RCC 7860 (cell line): ENCODE data around the gene XYLT2.
"Not testable (repeated sequence)": the region's sequence is repeated elsewhere in the genome, so short reads cannot be mapped to it uniquely, and the experiment has no call there.

Source experiments
- DNase-seq: peaks from one replicate; pipeline ENCODE4 v3.0.0-alpha.2; 2015; ENCODE audit warnings: low spot score
- FAIRE-seq: peaks from 2 replicates; lab custom pipeline; 2012; peaks lifted over from hg19 to GRCh38; lab: Jason Lieb, UNC

Gene XYLT2

GRCh38 chr17:50381920-50382319 lies 36.0 kb downstream of the XYLT2 start:
- DNase-seq (no peak), FAIRE-seq (no peak)

- FAIRE-seq (no peak), DNase-seq (no peak)
Observed at GRCh38 chr17:50382931-50383330, 37.0 kb downstream of the XYLT2 start.

GRCh38 chr17:50386510-50386909 lies 40.6 kb downstream of the XYLT2 start:
- FAIRE-seq (no peak), DNase-seq (no peak)

- FAIRE-seq (no peak), DNase-seq (no peak)
Observed at GRCh38 chr17:50388728-50389127, 42.8 kb downstream of the XYLT2 start.

DNA sequence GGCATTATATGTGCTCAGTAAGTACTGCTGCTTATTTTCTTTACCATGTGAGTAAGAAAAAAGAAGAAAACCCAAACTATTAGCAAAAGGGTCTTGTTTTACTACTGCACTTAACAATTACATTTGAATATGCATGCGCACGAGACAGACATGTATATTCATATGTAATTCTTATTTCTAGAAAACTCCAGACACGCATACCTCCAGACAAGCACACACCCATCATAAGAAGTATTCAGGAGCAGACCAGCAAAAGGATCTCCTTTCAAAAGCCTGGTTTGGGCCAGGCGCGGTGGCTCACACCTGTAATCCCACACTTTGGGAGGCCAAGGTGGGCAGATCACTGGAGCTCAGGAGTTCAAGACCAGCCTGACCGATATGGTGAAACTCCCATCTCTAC lies 43.6 kb downstream of the XYLT2 start:
- DNase-seq (no peak), FAIRE-seq (no peak)

- DNase-seq (no peak), FAIRE-seq (no peak)
Observed at GRCh38 chr17:50392621-50393020, 46.7 kb downstream of the XYLT2 start.

GRCh38 chr17:50393700-50394099 lies 47.8 kb downstream of the XYLT2 start:
- FAIRE-seq (no peak), DNase-seq (no peak)

GRCh38 chr17:50394711-50395110 lies 48.8 kb downstream of the XYLT2 start:
- FAIRE-seq (no peak), DNase-seq (peak; percentile 6)

DNA sequence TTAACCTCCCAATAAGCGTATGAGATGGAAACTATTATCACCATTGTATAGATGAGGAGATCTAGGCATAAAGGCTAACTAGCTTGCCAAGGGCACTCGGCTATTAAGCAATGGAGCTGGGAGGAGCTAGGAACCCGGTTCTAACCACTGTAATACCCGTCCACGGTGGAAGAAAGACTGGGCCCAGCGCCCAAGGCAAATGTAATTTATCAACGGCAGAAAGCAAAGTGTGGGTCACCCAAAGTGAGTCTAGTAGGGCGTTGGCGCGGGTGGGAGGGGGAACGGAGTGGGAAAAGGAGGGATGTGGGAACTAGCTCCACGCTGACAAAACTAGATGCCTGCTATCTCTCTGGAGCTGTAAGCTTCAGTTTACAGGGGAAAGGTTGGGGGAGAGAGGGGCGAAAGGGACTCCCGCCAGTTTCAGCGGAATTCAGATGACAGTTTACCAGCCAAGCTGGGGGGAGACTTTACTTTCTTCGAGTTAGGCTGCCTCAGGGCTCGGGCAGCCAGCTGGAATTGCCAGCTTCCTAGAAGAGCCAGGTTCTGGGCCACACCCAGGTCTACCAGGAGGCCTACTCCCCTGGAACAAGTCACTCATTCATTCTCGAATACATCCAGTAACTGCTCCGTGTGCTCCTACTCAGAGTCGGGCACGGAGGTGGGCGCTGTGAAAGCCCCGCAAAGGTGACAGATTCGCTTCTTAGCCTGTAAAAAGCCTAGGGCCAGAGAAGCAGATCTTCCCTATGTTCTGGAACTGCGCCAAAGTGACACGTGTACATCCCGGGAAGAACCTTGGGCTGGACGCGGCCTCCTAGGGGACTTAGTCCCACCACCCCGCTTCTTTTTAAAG lies 50.6 kb downstream of the XYLT2 start:
- FAIRE-seq (no peak), DNase-seq (peak; percentile 42)

DNA sequence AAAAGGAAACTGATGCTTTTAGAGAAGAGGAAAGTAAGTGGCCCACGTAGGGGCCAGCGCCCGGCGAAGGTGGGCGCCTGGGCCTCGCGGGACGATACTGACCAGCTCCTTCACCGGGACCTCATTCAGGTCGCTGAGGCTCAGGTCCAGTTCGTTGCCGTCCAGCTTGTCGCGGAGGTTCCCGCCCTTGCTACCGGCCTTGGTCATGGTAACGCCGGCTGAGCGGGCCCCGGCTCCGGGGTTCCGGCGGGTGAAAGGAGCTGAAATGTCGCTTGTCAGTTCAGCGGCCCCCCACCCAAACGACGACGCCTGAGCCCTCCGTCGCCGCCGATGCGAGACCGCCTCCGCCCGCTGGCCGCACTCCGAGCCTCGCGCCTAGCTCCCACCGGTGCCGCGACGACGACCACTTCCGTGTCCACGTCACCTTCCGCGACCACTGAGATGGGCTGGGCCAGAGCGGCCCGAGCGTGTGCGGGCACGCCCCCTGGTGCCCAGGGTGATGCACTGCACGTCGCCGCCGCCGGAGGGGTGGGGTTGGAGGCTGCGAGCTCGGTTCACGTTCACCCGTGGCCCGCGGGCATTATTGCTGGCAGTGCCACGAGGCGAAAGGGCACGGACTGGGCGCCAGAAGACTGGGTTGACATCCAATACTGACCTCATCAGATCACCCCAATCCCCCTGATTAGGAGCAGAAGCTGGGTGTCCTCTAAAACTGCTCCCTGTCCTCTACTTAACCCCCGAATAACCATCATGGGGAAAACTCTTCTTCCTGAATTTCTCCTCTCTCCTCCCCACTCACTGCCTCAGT lies 51.4 kb downstream of the XYLT2 start, which contains the start of gene LRRC59:
Gene LRRC59, minus strand, starts transcription at position 413 of the 808 bp plus-strand sequence. Its CDS starts 206 bp downstream, at position 207.
- no peak for FAIRE-seq
- peak; percentile 72 for DNase-seq

- no peak for FAIRE-seq
- DNase-seq = no peak
Observed at GRCh38 chr17:50397919-50398285, 52.0 kb downstream of the XYLT2 start.

- DNase-seq, FAIRE-seq: not testable (repeated sequence)
Observed at GRCh38 chr17:50398672-50399071, 52.7 kb downstream of the XYLT2 start.

DNA sequence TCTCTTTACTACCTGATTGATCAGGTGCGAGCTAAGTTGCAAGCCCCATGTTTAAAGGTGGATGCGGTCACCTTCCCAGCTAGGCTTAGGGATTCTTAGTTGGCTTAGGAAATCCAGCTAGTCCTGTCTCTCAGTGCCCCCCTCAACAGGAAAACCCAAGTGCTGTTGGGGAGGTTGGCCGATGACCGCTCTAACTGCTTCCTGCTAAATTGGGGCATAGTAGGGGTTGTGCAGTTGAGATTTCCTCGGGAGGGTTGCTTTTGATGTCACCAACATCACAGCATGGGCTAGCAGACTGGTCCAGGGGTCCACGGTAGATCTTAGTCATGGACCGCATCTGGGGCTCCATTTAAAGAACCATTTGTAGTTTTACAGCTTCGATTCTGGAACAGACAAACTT lies 53.7 kb downstream of the XYLT2 start:
- FAIRE-seq, DNase-seq: not testable (repeated sequence)

- FAIRE-seq = not testable (repeated sequence)
Observed at GRCh38 chr17:50405351-50405750, 59.4 kb downstream of the XYLT2 start.

GRCh38 chr17:50406578-50406977 lies 60.7 kb downstream of the XYLT2 start:
- no peak for FAIRE-seq
- no peak for DNase-seq

More at GRCh38 chr17:50405351-50405750, 59.4 kb downstream of the XYLT2 start:
- not testable (repeated sequence) for DNase-seq

DNA sequence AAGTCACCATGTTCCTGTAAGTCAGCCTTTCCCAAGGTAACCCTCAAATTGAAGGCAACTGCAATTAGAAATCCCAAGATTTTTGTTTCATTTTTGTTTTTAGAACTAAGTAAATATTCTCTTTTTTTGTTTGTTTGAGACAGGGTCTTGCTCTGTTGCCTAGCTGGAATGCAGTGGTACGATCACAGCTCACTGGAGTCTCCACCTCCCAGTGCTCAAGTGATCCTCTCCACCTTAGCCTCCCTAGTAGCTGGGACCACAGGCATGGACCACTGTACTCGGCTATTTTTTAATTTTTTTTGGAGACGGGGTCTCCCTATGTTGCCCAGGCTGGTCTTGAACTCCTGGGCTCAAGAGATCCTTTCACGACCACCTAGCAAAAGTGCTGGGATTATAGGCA lies 62.0 kb downstream of the XYLT2 start:
- no peak for DNase-seq
- FAIRE-seq = no peak
